Mammary epithelial cell (primary cell): ENCODE data around the gene ALKBH2.

Experiments
- EZH2 ChIP-seq: IDR thresholded peaks from 2 replicates; pipeline ENCODE4 v1.6.1; 2012; ENCODE audit warnings: low read length, inconsistent platforms, borderline replicate concordance
- TF ChIP-seq, protein P1 (sequence below), 2 donors: IDR thresholded peaks in 1 of 2; conservative IDR thresholded peaks in 1 of 2; 2 replicates each; pipeline ENCODE4 v1.5.1; 2011 to 2012; ENCODE audit warnings: inconsistent platforms in 2 of 2, low read length in 2 of 2, mild to moderate bottlenecking in 2 of 2, control low read depth in 1 of 2, low read depth in 1 of 2; ENCODE audit not compliant: insufficient read depth in 1 of 2; ENCODE audit errors: extremely low read depth in 1 of 2

GRCh38 chr12:109057376-109057775, 35.9 kb downstream of the ALKBH2 start:
- TF ChIP-seq, protein P1, sequence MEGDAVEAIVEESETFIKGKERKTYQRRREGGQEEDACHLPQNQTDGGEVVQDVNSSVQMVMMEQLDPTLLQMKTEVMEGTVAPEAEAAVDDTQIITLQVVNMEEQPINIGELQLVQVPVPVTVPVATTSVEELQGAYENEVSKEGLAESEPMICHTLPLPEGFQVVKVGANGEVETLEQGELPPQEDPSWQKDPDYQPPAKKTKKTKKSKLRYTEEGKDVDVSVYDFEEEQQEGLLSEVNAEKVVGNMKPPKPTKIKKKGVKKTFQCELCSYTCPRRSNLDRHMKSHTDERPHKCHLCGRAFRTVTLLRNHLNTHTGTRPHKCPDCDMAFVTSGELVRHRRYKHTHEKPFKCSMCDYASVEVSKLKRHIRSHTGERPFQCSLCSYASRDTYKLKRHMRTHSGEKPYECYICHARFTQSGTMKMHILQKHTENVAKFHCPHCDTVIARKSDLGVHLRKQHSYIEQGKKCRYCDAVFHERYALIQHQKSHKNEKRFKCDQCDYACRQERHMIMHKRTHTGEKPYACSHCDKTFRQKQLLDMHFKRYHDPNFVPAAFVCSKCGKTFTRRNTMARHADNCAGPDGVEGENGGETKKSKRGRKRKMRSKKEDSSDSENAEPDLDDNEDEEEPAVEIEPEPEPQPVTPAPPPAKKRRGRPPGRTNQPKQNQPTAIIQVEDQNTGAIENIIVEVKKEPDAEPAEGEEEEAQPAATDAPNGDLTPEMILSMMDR (conservative IDR thresholded peaks at IDR 0.05 in 1 of 2, IDR thresholded peaks at IDR 0.05 in 1 of 2; ENCODE audit: extremely low read depth in 1 of 2, insufficient read depth in 1 of 2, low read depth in 1 of 2, low read length in 2 of 2) = no peak
- no peak for TF ChIP-seq EZH2
